A549 (cell line): ENCODE data around the gene BRMS1. TPM values are rescaled to one million over a fixed set of nuclear protein-coding genes. Genes with fewer than 3 reads are reported as not detected.

Experiments
- ATAC-seq, 2 experiments: fragments of 200-7000 bp in 1 of 2; fragments of >200 bp in 1 of 2; cut with Nextera tagmentation in 1 of 2; cut with Tn5 transposase in 1 of 2; 3 replicates each; pipeline versions ENCODE4 v1.8.0 to v1.9.1; 2018 to 2020; ENCODE audit warnings: mild to moderate bottlenecking in 1 of 2, moderate library complexity in 1 of 2
- CTCF ChIA-PET: fragments of 300-600 bp; sonication (Branson Sonifier 250); formaldehyde crosslinking; extraction: SDS; loops from one replicate; lab custom pipeline; 2021; ENCODE audit warnings: antibody characterized with exemption, inconsistent platforms; lab: Yijun Ruan, JAX
- POLR2A ChIA-PET: fragments of 350-600 bp; formaldehyde crosslinking; extraction: SDS; loops from one replicate; lab custom pipeline; 2021; ENCODE audit warnings: antibody characterized with exemption, inconsistent platforms; lab: Yijun Ruan, JAX
- DNase-seq, 2 experiments: peaks; one replicate each; pipeline versions ENCODE4 v3.0.0 to v3.0.0-alpha.2; 2011 to 2016; ENCODE audit warnings: low read depth in 1 of 2, low spot score in 1 of 2
- FAIRE-seq: peaks from 2 replicates; lab custom pipeline; 2011; peaks lifted over from hg19 to GRCh38; lab: Jason Lieb, UNC
- H3K27ac ChIP-seq, 2 experiments: fragments of >200 bp; sonication (Bioruptor Twin); formaldehyde crosslinking; 3 replicates each; pipeline ENCODE4 v1.5.1; 2016 to 2017
- H3K4me1 ChIP-seq: fragments of >200 bp; sonication (Bioruptor Twin); formaldehyde crosslinking; 3 replicates; pipeline ENCODE4 v1.6.1; 2016
- H3K4me2 ChIP-seq: fragments of >200 bp; sonication (Bioruptor Twin); formaldehyde crosslinking; 3 replicates; pipeline ENCODE4 v1.6.1; 2016
- H3K4me3 ChIP-seq: fragments of >200 bp; sonication (Bioruptor Twin); formaldehyde crosslinking; 3 replicates; pipeline ENCODE4 v1.5.1; 2016
- H3K9me3 ChIP-seq: fragments of >200 bp; sonication (Bioruptor Twin); formaldehyde crosslinking; 3 replicates; pipeline ENCODE4 v1.6.1; 2016
- BHLHE40 ChIP-seq: IDR thresholded peaks from 2 replicates; pipeline ENCODE4 v1.6.1; 2012; ENCODE audit warnings: low read depth, low read length, inconsistent platforms
- CBX8 ChIP-seq: fragments of 200-600 bp; sonication (generic); IDR thresholded peaks from 2 replicates; pipeline ENCODE4 v1.6.1; 2016
- CEBPB ChIP-seq, 2 experiments: fragments of >200 bp in 1 of 2; sonication (Bioruptor Twin) in 1 of 2; formaldehyde crosslinking in 1 of 2; IDR thresholded peaks; 2 replicates each; pipeline ENCODE4 v1.6.1; 2012 to 2016
- EP300 ChIP-seq, 2 experiments: fragments of >200 bp; sonication (Bioruptor Twin); formaldehyde crosslinking; IDR thresholded peaks; 2 replicates in 1 of 2; 3 replicates in 1 of 2; pipeline ENCODE4 v1.6.1; 2016 to 2017
- FOSB ChIP-seq: fragments of 250-450 bp; sonication (Bioruptor Pico); IDR thresholded peaks from 2 replicates; pipeline ENCODE4 v1.5.0; 2020; ENCODE audit warnings: mild to moderate bottlenecking, moderate library complexity
- FOSL2 ChIP-seq, 2 experiments: fragments of 450-650 bp in 1 of 2; fragments of >200 bp in 1 of 2; sonication (Bioruptor Twin) in 1 of 2; formaldehyde crosslinking; IDR thresholded peaks; 2 replicates each; pipeline versions ENCODE4 v1.5.0 to v1.6.1; 2016 to 2020; ENCODE audit warnings: mild to moderate bottlenecking in 1 of 2, moderate library complexity in 1 of 2
- FOXS1 ChIP-seq: fragments of 250-450 bp; sonication (Bioruptor Pico); IDR thresholded peaks from 2 replicates; pipeline ENCODE4 v1.5.0; 2020; ENCODE audit warnings: mild to moderate bottlenecking, moderate library complexity
- HEYL ChIP-seq: fragments of 250-450 bp; sonication (Bioruptor Pico); IDR thresholded peaks from 2 replicates; pipeline ENCODE4 v1.8.0; 2021; ENCODE audit warnings: mild to moderate bottlenecking, moderate library complexity
- HOXA7 ChIP-seq: fragments of 250-450 bp; sonication (Bioruptor Pico); IDR thresholded peaks from 2 replicates; pipeline ENCODE4 v1.5.0; 2020; ENCODE audit warnings: mild to moderate bottlenecking, moderate library complexity
- JUNB ChIP-seq: fragments of >200 bp; sonication (Bioruptor Twin); formaldehyde crosslinking; IDR thresholded peaks from 2 replicates; pipeline ENCODE4 v1.6.1; 2016
- KDM1A ChIP-seq: fragments of 200-600 bp; sonication (generic); IDR thresholded peaks from 2 replicates; pipeline ENCODE4 v1.6.1; 2016; ENCODE audit warnings: low read depth, mild to moderate bottlenecking
- KDM5A ChIP-seq: fragments of 200-600 bp; sonication (generic); IDR thresholded peaks from 2 replicates; pipeline ENCODE4 v1.6.1; 2016; ENCODE audit warnings: antibody characterized with exemption, mild to moderate bottlenecking
- MAZ ChIP-seq: fragments of 150-350 bp; IDR thresholded peaks from 2 replicates; pipeline ENCODE4 v1.6.1; 2014; ENCODE audit warnings: antibody characterized with exemption, low read depth, low read length, borderline replicate concordance
- MYC ChIP-seq: IDR thresholded peaks from 2 replicates; pipeline ENCODE4 v1.6.1; 2012; ENCODE audit warnings: mild to moderate bottlenecking, inconsistent platforms, low read length, improper control_type of control experiment, borderline replicate concordance
- NPAS2 ChIP-seq: fragments of 250-450 bp; sonication (Bioruptor Pico); IDR thresholded peaks from 2 replicates; pipeline ENCODE4 v1.8.0; 2022; ENCODE audit warnings: mild to moderate bottlenecking, moderate library complexity, borderline replicate concordance
- POLR2AphosphoS2 ChIP-seq: conservative IDR thresholded peaks from 2 replicates; pipeline ENCODE4 v1.6.1; 2012; ENCODE audit warnings: low read length, improper control_type of control experiment, inconsistent platforms
- RAD21 ChIP-seq, 2 experiments: fragments of >200 bp in 1 of 2; sonication (Bioruptor Twin) in 1 of 2; formaldehyde crosslinking in 1 of 2; IDR thresholded peaks in 1 of 2; conservative IDR thresholded peaks in 1 of 2; 2 replicates in 1 of 2; 3 replicates in 1 of 2; pipeline ENCODE4 v1.6.1; 2012 to 2018; ENCODE audit warnings: inconsistent platforms in 1 of 2
- RCOR1 ChIP-seq: fragments of 150-350 bp; IDR thresholded peaks from 2 replicates; pipeline ENCODE4 v1.6.1; 2014; ENCODE audit warnings: antibody characterized with exemption, low read length, low read depth
- RNF2 ChIP-seq: fragments of 200-600 bp; sonication (generic); IDR thresholded peaks from 2 replicates; pipeline ENCODE4 v1.6.1; 2016; ENCODE audit warnings: low read depth, mild to moderate bottlenecking, antibody characterized with exemption, moderate library complexity, borderline replicate concordance
- SREBF2 ChIP-seq: fragments of 450-650 bp; IDR thresholded peaks from 2 replicates; pipeline ENCODE4 v1.6.1; 2014; ENCODE audit warnings: mild to moderate bottlenecking, moderate library complexity
- TFCP2L1 ChIP-seq: fragments of 250-450 bp; sonication (Bioruptor Pico); IDR thresholded peaks from 2 replicates; pipeline ENCODE4 v1.5.0; 2021; ENCODE audit warnings: mild to moderate bottlenecking
- ZC3H11A ChIP-seq: fragments of 450-650 bp; IDR thresholded peaks from 2 replicates; pipeline ENCODE4 v1.6.1; 2014; ENCODE audit warnings: antibody characterized with exemption, mild to moderate bottlenecking
- ZNF302 ChIP-seq: fragments of 250-450 bp; sonication (Bioruptor Pico); IDR thresholded peaks from 2 replicates; pipeline ENCODE4 v1.9.0; 2021; ENCODE audit warnings: inconsistent platforms, mild to moderate bottlenecking, moderate library complexity
- ZSCAN20 ChIP-seq: fragments of 250-450 bp; sonication (Bioruptor Pico); IDR thresholded peaks from 2 replicates; pipeline ENCODE4 v1.8.0; 2022; ENCODE audit warnings: mild to moderate bottlenecking, moderate library complexity
- WGBS: methylation state at CpG from one replicate; pipeline ENCODE4 v1.1.6; 2017; ENCODE audit errors: missing lambda C conversion rate; 5-methylcytosine and 5-hydroxymethylcytosine counted together
- polyA plus RNA-seq, 4 experiments: library from polyadenylated mRNA; depleted of rRNA in 3 of 4; stranded (reverse); fragments of >200 nt; fragmentation: RNase III in 1 of 4; extraction: RNeasy Plus Mini Kit Qiagen cat#74134 plus additional on column Dnase treatment in 1 of 4; gene quantifications; 2 replicates in 3 of 4; 3 replicates in 1 of 4; pipeline ENCODE4 v1.2.3, GENCODE V29; 2011 to 2017
- TF ChIP-seq, protein P1 (sequence below): IDR thresholded peaks from 2 replicates; pipeline ENCODE4 v1.6.1; 2012
- TF ChIP-seq, protein P2 (sequence below): fragments of 250-450 bp; sonication (Bioruptor Pico); IDR thresholded peaks from 2 replicates; pipeline ENCODE4 v1.5.0; 2020; ENCODE audit warnings: low read depth, mild to moderate bottlenecking, moderate library complexity
- TF ChIP-seq, protein P3 (sequence below): IDR thresholded peaks from 2 replicates; pipeline ENCODE4 v1.6.1; 2012; ENCODE audit warnings: low read depth, borderline replicate concordance
- TF ChIP-seq, protein P4 (sequence below): fragments of >200 bp; sonication (Bioruptor Twin); formaldehyde crosslinking; IDR thresholded peaks from 2 replicates; pipeline ENCODE4 v1.6.1; 2016
- TF ChIP-seq, protein P5 (sequence below): fragments of 150-350 bp; IDR thresholded peaks from 2 replicates; pipeline ENCODE4 v1.6.1; 2014; ENCODE audit warnings: low read depth, mild to moderate bottlenecking, low read length

BRMS1 gene
- polyA plus RNA-seq, 2 of the 4 experiments (the other 2 are of a cell fraction): 56.2 to 90.8 TPM

DNA sequence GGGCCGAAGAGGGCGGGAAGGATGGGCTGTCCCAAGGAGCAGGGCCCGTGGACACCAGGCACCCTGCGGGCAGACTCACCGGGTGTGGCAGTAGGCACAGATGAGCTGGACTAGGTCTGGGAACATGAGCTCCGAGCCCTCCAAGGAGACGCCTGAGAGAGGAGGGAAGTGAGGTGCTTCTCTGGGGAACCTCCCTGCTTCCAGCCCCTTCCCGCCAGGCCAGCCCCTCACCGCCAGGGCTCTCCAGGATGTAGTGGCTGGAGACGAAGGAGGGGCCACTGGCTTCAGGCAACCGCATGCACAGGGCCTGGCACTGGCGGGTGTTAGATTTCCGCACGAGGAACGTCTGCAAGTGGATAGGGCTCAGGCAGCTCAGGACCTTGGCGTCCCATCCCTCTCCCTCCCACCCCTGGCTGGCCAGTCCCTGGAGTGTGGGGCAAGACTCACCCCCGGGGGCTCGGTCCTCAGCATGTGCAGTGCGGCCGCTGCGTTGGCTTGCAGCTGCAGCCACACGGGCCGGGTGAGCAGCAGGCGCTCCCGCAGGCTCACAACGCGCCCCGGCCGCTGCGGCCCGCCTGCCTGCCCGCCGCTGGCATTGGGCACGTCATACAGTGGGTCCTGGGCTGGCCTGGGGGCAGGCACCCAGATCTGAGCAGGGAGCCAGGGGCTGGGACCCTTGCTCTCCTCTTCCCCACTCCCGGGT lies 9.2 kb downstream of the BRMS1 start:
- WGBS: 6% methylated on average over 26 of the region's 35 CpGs
- ATAC-seq: peak; percentile 35 to 55
- DNase-seq: no peak
- H3K4me2 ChIP-seq: peak overlapping the region; percentile 92
- FAIRE-seq: no peak
- H3K9me3 ChIP-seq: no peaks in the 10 kb centered on the region
- peaks cover 26% of the 10 kb centered on the region for H3K4me1 ChIP-seq
- TF ChIP-seq ZSCAN20 (CRISPR knock-in tag) (no peak), HOXA7 (CRISPR knock-in tag) (no peak), FOXS1 (no peak), BHLHE40 (no peak), TFCP2L1 (CRISPR knock-in tag) (no peak; the same call in 1 of the 2 replicates), KDM5A (no peak), KDM1A (no peak), ZNF302 (0 out of 2 replicates have a peak, but pooled peaks have one; percentile 36), SREBF2 (no peak), RNF2 (no peak), CEBPB (IDR thresholded peaks at IDR 0.05) (no peak), MYC (no peak), JUNB (no peak), RAD21 (conservative IDR thresholded peaks at IDR 0.05 in 1 of 2, IDR thresholded peaks at IDR 0.05 in 1 of 2) (no peak), POLR2AphosphoS2 (no peak), MAZ (no peak), EP300 (IDR thresholded peaks at IDR 0.05) (no peak), FOSB (CRISPR knock-in tag) (no peak), HEYL (CRISPR knock-in tag) (no peak), RCOR1 (no peak), ZC3H11A (0 out of 2 replicates have a peak, but pooled peaks have one; percentile 1), NPAS2 (CRISPR knock-in tag) (no peak), FOSL2 (IDR thresholded peaks at IDR 0.05) (no peak), FOSL2 (CRISPR knock-in tag; IDR thresholded peaks at IDR 0.05) (0 out of 2 replicates have a peak, but pooled peaks have one; percentile 2), CBX8 (no peak)
- TF ChIP-seq, protein P1, sequence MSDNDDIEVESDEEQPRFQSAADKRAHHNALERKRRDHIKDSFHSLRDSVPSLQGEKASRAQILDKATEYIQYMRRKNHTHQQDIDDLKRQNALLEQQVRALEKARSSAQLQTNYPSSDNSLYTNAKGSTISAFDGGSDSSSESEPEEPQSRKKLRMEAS: peak; percentile 74
- TF ChIP-seq, protein P2, sequence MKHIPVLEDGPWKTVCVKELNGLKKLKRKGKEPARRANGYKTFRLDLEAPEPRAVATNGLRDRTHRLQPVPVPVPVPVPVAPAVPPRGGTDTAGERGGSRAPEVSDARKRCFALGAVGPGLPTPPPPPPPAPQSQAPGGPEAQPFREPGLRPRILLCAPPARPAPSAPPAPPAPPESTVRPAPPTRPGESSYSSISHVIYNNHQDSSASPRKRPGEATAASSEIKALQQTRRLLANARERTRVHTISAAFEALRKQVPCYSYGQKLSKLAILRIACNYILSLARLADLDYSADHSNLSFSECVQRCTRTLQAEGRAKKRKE (CRISPR knock-in tag): 0 out of 2 replicates have a peak, but pooled peaks have one; percentile 55
- TF ChIP-seq, protein P3, sequence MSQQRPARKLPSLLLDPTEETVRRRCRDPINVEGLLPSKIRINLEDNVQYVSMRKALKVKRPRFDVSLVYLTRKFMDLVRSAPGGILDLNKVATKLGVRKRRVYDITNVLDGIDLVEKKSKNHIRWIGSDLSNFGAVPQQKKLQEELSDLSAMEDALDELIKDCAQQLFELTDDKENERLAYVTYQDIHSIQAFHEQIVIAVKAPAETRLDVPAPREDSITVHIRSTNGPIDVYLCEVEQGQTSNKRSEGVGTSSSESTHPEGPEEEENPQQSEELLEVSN: peak; percentile 74; the same call in 1 of the 2 replicates
- TF ChIP-seq, protein P4, sequence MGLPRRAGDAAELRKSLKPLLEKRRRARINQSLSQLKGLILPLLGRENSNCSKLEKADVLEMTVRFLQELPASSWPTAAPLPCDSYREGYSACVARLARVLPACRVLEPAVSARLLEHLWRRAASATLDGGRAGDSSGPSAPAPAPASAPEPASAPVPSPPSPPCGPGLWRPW: no peak
- TF ChIP-seq, protein P5, sequence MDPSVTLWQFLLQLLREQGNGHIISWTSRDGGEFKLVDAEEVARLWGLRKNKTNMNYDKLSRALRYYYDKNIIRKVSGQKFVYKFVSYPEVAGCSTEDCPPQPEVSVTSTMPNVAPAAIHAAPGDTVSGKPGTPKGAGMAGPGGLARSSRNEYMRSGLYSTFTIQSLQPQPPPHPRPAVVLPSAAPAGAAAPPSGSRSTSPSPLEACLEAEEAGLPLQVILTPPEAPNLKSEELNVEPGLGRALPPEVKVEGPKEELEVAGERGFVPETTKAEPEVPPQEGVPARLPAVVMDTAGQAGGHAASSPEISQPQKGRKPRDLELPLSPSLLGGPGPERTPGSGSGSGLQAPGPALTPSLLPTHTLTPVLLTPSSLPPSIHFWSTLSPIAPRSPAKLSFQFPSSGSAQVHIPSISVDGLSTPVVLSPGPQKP: no peak
- H3K4me3 ChIP-seq: peak overlapping the region; percentile 56
- ChIA-PET POLR2A (interaction anchor here (0.6 to 3.5 kb wide), 5 partner anchors 9 to 47 kb away, joined by 3 to 42 read pairs (median 4); partner anchors contain the start of genes BRMS1, CD248 and YIF1A), CTCF (interaction anchor here (0.7 to 8.7 kb wide), 16 partner anchors 9 to 63 kb away, joined by 3 to 247 read pairs (median 4); partner anchors contain the start of genes B4GAT1, BRMS1, CD248 and TMEM151A)
- peak overlapping the region; percentile 83 to 97 for H3K27ac ChIP-seq
